A673 (cell line): Measurements from ENCODE around the gene COG4. TPM values are rescaled to one million over a fixed set of nuclear protein-coding genes. Genes with fewer than 3 reads are reported as not detected.
"Not testable (repeated sequence)": the region's sequence is repeated elsewhere in the genome, so short reads cannot be mapped to it uniquely, and the experiment has no call there.

Source experiments
- BruUV-seq: library from RNA; stranded (reverse); fragments of 400-500 nt; replicated peaks from 2 replicates; lab custom pipeline; 2021; lab: Mats Ljungman, UMichigan
- CTCF ChIA-PET: fragments of 300-600 bp; sonication (Branson Sonifier 250); formaldehyde crosslinking; loops from one replicate; lab custom pipeline; 2022; ENCODE audit warnings: antibody characterized with exemption; lab: Charles Lee
- POLR2A ChIA-PET: fragments of 300-600 bp; sonication (Branson Sonifier 250); formaldehyde crosslinking; loops from one replicate; lab custom pipeline; 2022; ENCODE audit warnings: antibody characterized with exemption; ENCODE audit not compliant: low non-redundant PET; lab: Charles Lee
- DNase-seq: peaks from one replicate; pipeline ENCODE4 v3.0.0-alpha.2; 2015; ENCODE audit warnings: low spot score
- H3K27ac ChIP-seq: fragments of 200-600 bp; sonication (generic); 2 replicates; pipeline ENCODE4 v1.5.1; 2016; ENCODE audit warnings: mixed run types, low read depth, mild to moderate bottlenecking, mixed read lengths, antibody characterized with exemption, low read length; ENCODE audit not compliant: poor library complexity, severe bottlenecking
- H3K27me3 ChIP-seq: fragments of 200-600 bp; sonication (generic); replicated peaks from 2 replicates; pipeline ENCODE4 v1.6.1; 2017; ENCODE audit warnings: mixed run types, low read depth, mild to moderate bottlenecking, mixed read lengths, antibody characterized with exemption, low read length; ENCODE audit not compliant: insufficient read depth, poor library complexity
- H3K36me3 ChIP-seq: fragments of 200-600 bp; sonication (generic); 2 replicates; pipeline ENCODE4 v1.6.1; 2016; ENCODE audit warnings: mixed run types, mild to moderate bottlenecking, mixed read lengths, antibody characterized with exemption, low read length; ENCODE audit not compliant: insufficient read depth, poor library complexity, severe bottlenecking
- H3K4me1 ChIP-seq: fragments of 200-600 bp; sonication (generic); 2 replicates; pipeline ENCODE4 v1.6.1; 2017; ENCODE audit warnings: mixed run types, mild to moderate bottlenecking, mixed read lengths, antibody characterized with exemption, low read length; ENCODE audit not compliant: insufficient read depth, poor library complexity, severe bottlenecking
- H3K4me3 ChIP-seq: fragments of 200-600 bp; sonication (generic); 2 replicates; pipeline ENCODE4 v1.5.1; 2016; ENCODE audit warnings: low read depth, mixed run types, mild to moderate bottlenecking, mixed read lengths, low read length; ENCODE audit not compliant: poor library complexity, severe bottlenecking
- H3K9me3 ChIP-seq: fragments of 200-600 bp; sonication (generic); 2 replicates; pipeline ENCODE4 v1.6.1; 2016; ENCODE audit warnings: mixed run types, low read depth, mild to moderate bottlenecking, mixed read lengths, antibody characterized with exemption, low read length; ENCODE audit not compliant: poor library complexity, severe bottlenecking
- EZH2 ChIP-seq: fragments of 200-600 bp; sonication (generic); IDR thresholded peaks from 2 replicates; pipeline ENCODE4 v1.6.1; 2017; ENCODE audit warnings: borderline replicate concordance, low read depth, mild to moderate bottlenecking, mixed read lengths, antibody characterized with exemption, low read length; ENCODE audit not compliant: poor library complexity, severe bottlenecking
- intact Hi-C: fragments of 100-400 bp; cut with micrococcal nuclease; formaldehyde crosslinking; loops from one replicate; pipeline ENCODE4 v1.10.0; 2022; ENCODE audit not compliant: unreplicated experiment
- total RNA-seq: library from RNA; stranded (reverse); gene quantifications from 2 replicates; pipeline ENCODE4 v1.2.3, GENCODE V29; 2021
- TF ChIP-seq, protein P1 (sequence below): fragments of 300-800, 200-600 bp; sonication (generic); conservative IDR thresholded peaks from 2 replicates; pipeline ENCODE4 v1.5.1; 2017; ENCODE audit warnings: low read depth, mild to moderate bottlenecking, antibody characterized with exemption, low read length, moderate library complexity, mixed read lengths

The COG4 gene
- total RNA-seq, 1 experiment from 2014 or later: 68.6 TPM

DNA sequence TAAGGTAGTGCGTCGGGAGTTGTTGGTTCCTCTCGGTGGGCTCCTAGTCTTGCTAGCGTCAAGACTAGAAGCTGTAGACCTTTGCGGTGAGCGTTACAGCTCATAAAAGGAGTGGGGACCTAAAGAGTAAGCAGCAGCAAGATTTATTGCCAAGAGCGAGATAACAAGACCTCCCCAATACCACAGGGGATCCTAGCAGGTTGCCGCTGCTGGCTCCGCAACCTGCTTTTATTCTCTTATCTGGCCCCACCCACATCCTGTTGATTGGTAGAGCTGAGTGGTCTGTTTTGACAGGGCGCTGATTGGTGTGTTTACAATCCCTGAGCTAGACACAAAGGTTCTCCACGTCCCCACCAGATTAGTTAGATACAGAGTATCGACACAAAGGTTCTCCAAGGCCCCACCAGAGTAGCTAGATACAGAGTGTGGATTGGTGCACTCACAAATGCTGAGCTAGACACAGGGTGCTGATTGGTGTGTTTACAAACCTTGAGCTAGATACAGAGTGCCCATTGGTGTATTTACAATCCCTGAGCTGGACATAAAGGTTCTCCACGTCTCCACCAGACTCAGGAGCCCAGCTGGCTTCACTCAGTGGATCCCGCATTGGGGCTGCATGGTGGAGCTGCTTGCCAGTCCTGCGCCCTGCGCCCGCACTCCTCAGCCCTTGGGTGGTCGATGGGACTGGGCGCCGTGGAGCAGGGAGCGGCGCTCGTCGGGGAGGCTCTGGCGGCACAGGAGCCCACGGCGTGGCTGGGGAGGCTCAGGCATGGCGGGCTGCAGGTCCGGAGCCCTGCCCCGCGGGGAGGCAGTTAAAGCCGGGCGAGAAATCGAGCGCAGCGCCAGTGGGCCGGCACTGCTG is 73.0 kb downstream of the COG4 start:
- H3K4me1 ChIP-seq, H3K36me3 ChIP-seq, H3K4me3 ChIP-seq, H3K9me3 ChIP-seq, intact Hi-C loops, BruUV-seq, CTCF ChIA-PET, H3K27me3 ChIP-seq, H3K27ac ChIP-seq, DNase-seq: not testable (repeated sequence)
- POLR2A ChIA-PET: interaction anchor here (0.7 kb wide), 1 partner anchor 9 kb away, joined by 4 read pairs; no protein-coding TSS in a partner anchor

DNA sequence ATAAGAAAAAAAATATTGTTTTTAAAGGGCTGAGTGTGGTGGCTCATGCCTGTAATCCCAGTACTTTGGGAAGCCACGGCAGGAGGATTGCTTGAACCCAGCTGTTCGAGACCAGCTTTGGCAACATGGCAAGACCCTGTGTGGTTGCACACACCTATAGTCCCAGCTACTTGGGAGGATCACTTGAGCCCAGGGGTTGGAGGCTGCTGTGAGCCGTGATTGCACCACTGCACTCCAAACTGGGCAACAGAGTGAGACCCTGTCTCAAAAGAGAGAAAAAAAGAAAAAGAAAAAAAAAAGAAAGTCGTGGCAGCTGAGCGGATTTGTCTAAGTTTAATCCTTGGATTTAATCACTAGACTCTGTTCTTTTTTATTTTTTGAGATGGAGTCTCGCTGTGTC is 75.3 kb downstream of the COG4 start:
- no peak overlapping the region for H3K27ac ChIP-seq
- no peak overlapping the region for H3K4me3 ChIP-seq
- H3K36me3 ChIP-seq: no peaks in the 10 kb centered on the region
- BruUV-seq: no TSS peak
- H3K27me3 ChIP-seq: no peaks in the 10 kb centered on the region
- intact Hi-C loops: no loop called here
- ChIA-PET POLR2A (no interaction called here), CTCF (no interaction called here)
- no peaks in the 10 kb centered on the region for H3K4me1 ChIP-seq
- no peaks in the 10 kb centered on the region for H3K9me3 ChIP-seq
- no peak for TF ChIP-seq EZH2
- TF ChIP-seq, protein P1, sequence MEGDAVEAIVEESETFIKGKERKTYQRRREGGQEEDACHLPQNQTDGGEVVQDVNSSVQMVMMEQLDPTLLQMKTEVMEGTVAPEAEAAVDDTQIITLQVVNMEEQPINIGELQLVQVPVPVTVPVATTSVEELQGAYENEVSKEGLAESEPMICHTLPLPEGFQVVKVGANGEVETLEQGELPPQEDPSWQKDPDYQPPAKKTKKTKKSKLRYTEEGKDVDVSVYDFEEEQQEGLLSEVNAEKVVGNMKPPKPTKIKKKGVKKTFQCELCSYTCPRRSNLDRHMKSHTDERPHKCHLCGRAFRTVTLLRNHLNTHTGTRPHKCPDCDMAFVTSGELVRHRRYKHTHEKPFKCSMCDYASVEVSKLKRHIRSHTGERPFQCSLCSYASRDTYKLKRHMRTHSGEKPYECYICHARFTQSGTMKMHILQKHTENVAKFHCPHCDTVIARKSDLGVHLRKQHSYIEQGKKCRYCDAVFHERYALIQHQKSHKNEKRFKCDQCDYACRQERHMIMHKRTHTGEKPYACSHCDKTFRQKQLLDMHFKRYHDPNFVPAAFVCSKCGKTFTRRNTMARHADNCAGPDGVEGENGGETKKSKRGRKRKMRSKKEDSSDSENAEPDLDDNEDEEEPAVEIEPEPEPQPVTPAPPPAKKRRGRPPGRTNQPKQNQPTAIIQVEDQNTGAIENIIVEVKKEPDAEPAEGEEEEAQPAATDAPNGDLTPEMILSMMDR: no peak
- no peak for DNase-seq

DNA sequence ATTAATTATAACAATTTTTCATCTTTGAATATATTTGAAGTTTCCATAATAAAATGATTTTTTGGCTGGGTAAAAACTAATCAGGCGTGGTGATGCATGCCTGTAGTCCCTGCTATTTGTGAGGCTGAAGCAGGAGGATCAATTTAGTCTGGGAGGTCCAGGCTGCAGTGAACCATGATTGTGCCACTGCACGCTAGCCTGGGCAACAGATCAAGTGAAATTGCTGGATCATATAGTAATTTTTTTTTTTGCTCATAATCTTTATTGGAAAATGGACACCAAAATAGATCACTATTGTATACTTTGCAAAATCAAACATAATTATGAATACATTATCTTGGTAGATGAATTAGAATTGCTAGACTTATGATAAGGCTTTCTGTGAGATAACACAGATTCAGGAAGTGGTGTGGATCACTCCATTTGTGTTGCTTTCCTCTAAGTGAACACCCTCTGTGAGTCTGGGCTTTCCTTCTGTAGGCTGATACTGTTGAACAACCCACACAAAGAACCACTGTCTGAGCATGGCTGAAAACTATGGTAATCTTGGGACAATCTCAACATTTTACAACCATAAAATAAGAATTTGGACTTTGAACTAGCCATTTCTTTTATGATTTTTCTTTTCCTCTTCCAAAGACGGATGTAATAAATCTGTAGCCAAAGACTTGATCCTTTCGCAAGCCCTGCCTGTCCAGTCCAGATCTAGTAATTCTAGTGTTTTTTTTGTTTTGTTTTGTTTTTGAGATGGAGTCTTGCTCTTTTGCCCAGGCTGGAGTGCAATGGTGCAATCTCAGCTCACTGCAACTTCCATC is 78.9 kb downstream of the COG4 start:
- DNase-seq: no peak

More for the DNA sequence above, 78.9 kb downstream of the COG4 start:
- H3K9me3 ChIP-seq: no peaks in the 10 kb centered on the region
- H3K27ac ChIP-seq: no peak overlapping the region
- no peaks in the 10 kb centered on the region for H3K36me3 ChIP-seq
- intact Hi-C loops: no loop called here
- H3K4me3 ChIP-seq: no peak overlapping the region
- ChIA-PET POLR2A (no interaction called here), CTCF (no interaction called here)
- H3K27me3 ChIP-seq: no peaks in the 10 kb centered on the region
- TF ChIP-seq, protein P1: no peak
- no peak for TF ChIP-seq EZH2
- no peaks in the 10 kb centered on the region for H3K4me1 ChIP-seq
- BruUV-seq: no TSS peak
